Keratinocyte (primary cell): ENCODE data around the gene KCNJ16. TPM values are rescaled to one million over a fixed set of nuclear protein-coding genes. Genes with fewer than 3 reads are reported as not detected.

Experiments used
- DNase-seq: peaks from one replicate; pipeline ENCODE4 v3.0.0-alpha.2; 2011; ENCODE audit warnings: low read depth, missing footprints, low spot score
- FAIRE-seq: peaks from 2 replicates; lab custom pipeline; 2011; peaks lifted over from hg19 to GRCh38; lab: Jason Lieb, UNC
- H2AFZ ChIP-seq: 2 replicates; pipeline ENCODE4 v1.6.0; 2012; ENCODE audit warnings: low read length, control low read depth, inconsistent platforms; ENCODE audit not compliant: control insufficient read depth
- H3K27ac ChIP-seq: 2 replicates; pipeline ENCODE4 v1.5.1; 2011; ENCODE audit warnings: low read length; ENCODE audit not compliant: control insufficient read depth, insufficient read depth
- H3K27me3 ChIP-seq: 3 replicates; pipeline ENCODE4 v1.6.0; 2011; ENCODE audit warnings: low read length; ENCODE audit not compliant: control insufficient read depth, insufficient read depth; ENCODE audit errors: extremely low read depth
- H3K36me3 ChIP-seq, 2 experiments: 2 replicates in 1 of 2; 3 replicates in 1 of 2; pipeline ENCODE4 v1.5.1; 2011; ENCODE audit warnings: low read length in 2 of 2, mild to moderate bottlenecking in 1 of 2; ENCODE audit not compliant: control insufficient read depth in 2 of 2, insufficient read depth in 2 of 2; ENCODE audit errors: extremely low read depth in 1 of 2
- H3K4me1 ChIP-seq: 3 replicates; pipeline ENCODE4 v1.5.1; 2011; ENCODE audit warnings: low read length; ENCODE audit not compliant: control insufficient read depth, insufficient read depth; ENCODE audit errors: extremely low read depth
- H3K4me2 ChIP-seq: 3 replicates; pipeline ENCODE4 v1.6.0; 2011; ENCODE audit warnings: low read depth, low read length; ENCODE audit not compliant: control insufficient read depth, insufficient read depth; ENCODE audit errors: extremely low read depth
- H3K4me3 ChIP-seq, 3 experiments: fragments of 200-600 bp in 1 of 3; sonication (generic) in 1 of 3; 2 replicates in 2 of 3; 3 replicates in 1 of 3; pipeline ENCODE4 v1.5.1; 2011 to 2016; ENCODE audit warnings: low read length in 3 of 3, mild to moderate bottlenecking in 3 of 3, control low read depth in 2 of 3, inconsistent platforms in 1 of 3, low read depth in 1 of 3, mixed read lengths in 1 of 3, mixed run types in 1 of 3, moderate library complexity in 1 of 3; ENCODE audit not compliant: control insufficient read depth in 2 of 3, insufficient read depth in 2 of 3; ENCODE audit errors: extremely low read depth in 1 of 3
- H3K79me2 ChIP-seq: 2 replicates; pipeline ENCODE4 v1.6.0; 2012; ENCODE audit warnings: low read length; ENCODE audit not compliant: control insufficient read depth, insufficient read depth
- H3K9ac ChIP-seq: 3 replicates; pipeline ENCODE4 v1.6.0; 2011; ENCODE audit warnings: low read length; ENCODE audit not compliant: control insufficient read depth, insufficient read depth; ENCODE audit errors: extremely low read depth
- H3K9me1 ChIP-seq: 3 replicates; pipeline ENCODE4 v1.6.0; 2011; ENCODE audit warnings: low read length; ENCODE audit not compliant: control insufficient read depth, insufficient read depth; ENCODE audit errors: extremely low read depth
- H3K9me3 ChIP-seq: 2 replicates; pipeline ENCODE4 v1.5.1; 2012; ENCODE audit warnings: low read depth, low read length; ENCODE audit not compliant: control insufficient read depth
- H4K20me1 ChIP-seq: 3 replicates; pipeline ENCODE4 v1.6.0; 2011; ENCODE audit warnings: low read length; ENCODE audit not compliant: control insufficient read depth, insufficient read depth; ENCODE audit errors: extremely low read depth
- CTCF ChIP-seq, 3 experiments: IDR thresholded peaks in 1 of 3; conservative IDR thresholded peaks in 1 of 3; optimal IDR thresholded peaks in 1 of 3; 2 replicates in 2 of 3; 3 replicates in 1 of 3; pipeline versions ENCODE3 to v1.5.1; 2011; ENCODE audit warnings: low read length in 3 of 3, mild to moderate bottlenecking in 3 of 3, moderate library complexity in 2 of 3, control low read depth in 1 of 3, inconsistent platforms in 1 of 3; ENCODE audit not compliant: insufficient read depth in 2 of 3; ENCODE audit errors: extremely low read depth in 1 of 3
- EZH2 ChIP-seq: IDR thresholded peaks from one replicate; pipeline ENCODE4 v1.6.1; 2012; ENCODE audit warnings: inconsistent platforms, mild to moderate bottlenecking, low read length, moderate library complexity
- dilution Hi-C: fragments of 300-500 bp; cut with MboI; formaldehyde crosslinking; loops from one replicate; pipeline ENCODE4 v1.7.0; 2020; ENCODE audit warnings: low sequenced_read_pairs; ENCODE audit not compliant: extremely low pct_ligation_motif_present
- polyA plus RNA-seq, 5 experiments: library from polyadenylated mRNA; depleted of rRNA in 3 of 5; stranded (reverse) in 3 of 5; stranded (forward) in 1 of 5; unstranded in 1 of 5; fragments of >200 nt; gene quantifications; 1 replicate in 1 of 5; 2 replicates in 3 of 5; 3 replicates in 1 of 5; pipeline versions ENCODE4 v1.2.1 to v1.2.3, GENCODE V29; 2011 to 2012; ENCODE audit warnings: missing spikeins in 2 of 5, low read depth in 1 of 5, low replicate concordance in 1 of 5

Gene KCNJ16
- polyA plus RNA-seq, 1 donor (not counting 4 experiments of a cell fraction or from before 2014, with no cell fraction given): not detected

GRCh38 chr17:70028978-70029767, 45.9 kb upstream of the KCNJ16 start:
- H3K9me1 ChIP-seq: no peaks in the 10 kb centered on the region
- H3K4me1 ChIP-seq: no peaks in the 10 kb centered on the region
- DNase-seq (no peak), FAIRE-seq (no peak)
- no peak overlapping the region for H2AFZ ChIP-seq
- H3K9ac ChIP-seq: no peak overlapping the region
- TF ChIP-seq EZH2 (no peak), CTCF (optimal IDR thresholded peaks at IDR 0.05 in 1 of 3, IDR thresholded peaks at IDR 0.05 in 1 of 3, conservative IDR thresholded peaks at IDR 0.05 in 1 of 3; ENCODE audit: extremely low read depth in 1 of 3, insufficient read depth in 2 of 3, low read length in 3 of 3) (no peak)
- H3K4me3 ChIP-seq: no peak overlapping the region
- no peak overlapping the region for H3K27ac ChIP-seq
- no peak overlapping the region for H3K4me2 ChIP-seq
- no peaks in the 10 kb centered on the region for H4K20me1 ChIP-seq
- dilution Hi-C loops: no loop called here
- no peaks in the 10 kb centered on the region for H3K9me3 ChIP-seq
- no peaks in the 10 kb centered on the region for H3K79me2 ChIP-seq
- H3K27me3 ChIP-seq: peaks cover 8% of the 10 kb centered on the region
- no peaks in the 10 kb centered on the region for H3K36me3 ChIP-seq

GRCh38 chr17:70030371-70030770, 44.7 kb upstream of the KCNJ16 start:
- Histone ChIP-seq H3K79me2 (no peaks in the 10 kb centered on the region), H3K9me3 (no peaks in the 10 kb centered on the region), H3K27ac (no peak overlapping the region), H2AFZ (no peak overlapping the region), H3K4me2 (no peak overlapping the region), H3K4me3 (no peak overlapping the region), H3K4me1 (no peaks in the 10 kb centered on the region), H4K20me1 (no peaks in the 10 kb centered on the region), H3K9me1 (no peaks in the 10 kb centered on the region), H3K27me3 (peaks cover 8% of the 10 kb centered on the region), H3K9ac (no peak overlapping the region), H3K36me3 (no peaks in the 10 kb centered on the region)
- no peak for FAIRE-seq
- no peak for TF ChIP-seq CTCF (optimal IDR thresholded peaks at IDR 0.05 in 1 of 3, IDR thresholded peaks at IDR 0.05 in 1 of 3, conservative IDR thresholded peaks at IDR 0.05 in 1 of 3; ENCODE audit: extremely low read depth in 1 of 3, insufficient read depth in 2 of 3, low read length in 3 of 3)
- DNase-seq: no peak
- dilution Hi-C loops: no loop called here
